Keratinocyte (primary cell): ENCODE results near the gene SCUBE1. TPM values are rescaled to one million over a fixed set of nuclear protein-coding genes. Genes with fewer than 3 reads are reported as not detected.

Experiments used
- DNase-seq: peaks from one replicate; pipeline ENCODE4 v3.0.0-alpha.2; 2011; ENCODE audit warnings: low read depth, missing footprints, low spot score
- FAIRE-seq: peaks from 2 replicates; lab custom pipeline; 2011; peaks lifted over from hg19 to GRCh38; lab: Jason Lieb, UNC
- H2AFZ ChIP-seq: 2 replicates; pipeline ENCODE4 v1.6.0; 2012; ENCODE audit warnings: low read length, control low read depth, inconsistent platforms; ENCODE audit not compliant: control insufficient read depth
- H3K27ac ChIP-seq: 2 replicates; pipeline ENCODE4 v1.5.1; 2011; ENCODE audit warnings: low read length; ENCODE audit not compliant: control insufficient read depth, insufficient read depth
- H3K27me3 ChIP-seq: 3 replicates; pipeline ENCODE4 v1.6.0; 2011; ENCODE audit warnings: low read length; ENCODE audit not compliant: control insufficient read depth, insufficient read depth; ENCODE audit errors: extremely low read depth
- H3K36me3 ChIP-seq, 2 experiments: 2 replicates in 1 of 2; 3 replicates in 1 of 2; pipeline ENCODE4 v1.5.1; 2011; ENCODE audit warnings: low read length in 2 of 2, mild to moderate bottlenecking in 1 of 2; ENCODE audit not compliant: control insufficient read depth in 2 of 2, insufficient read depth in 2 of 2; ENCODE audit errors: extremely low read depth in 1 of 2
- H3K4me1 ChIP-seq: 3 replicates; pipeline ENCODE4 v1.5.1; 2011; ENCODE audit warnings: low read length; ENCODE audit not compliant: control insufficient read depth, insufficient read depth; ENCODE audit errors: extremely low read depth
- H3K4me2 ChIP-seq: 3 replicates; pipeline ENCODE4 v1.6.0; 2011; ENCODE audit warnings: low read depth, low read length; ENCODE audit not compliant: control insufficient read depth, insufficient read depth; ENCODE audit errors: extremely low read depth
- H3K4me3 ChIP-seq, 3 experiments: fragments of 200-600 bp in 1 of 3; sonication (generic) in 1 of 3; 2 replicates in 2 of 3; 3 replicates in 1 of 3; pipeline ENCODE4 v1.5.1; 2011 to 2016; ENCODE audit warnings: low read length in 3 of 3, mild to moderate bottlenecking in 3 of 3, control low read depth in 2 of 3, inconsistent platforms in 1 of 3, low read depth in 1 of 3, mixed read lengths in 1 of 3, mixed run types in 1 of 3, moderate library complexity in 1 of 3; ENCODE audit not compliant: control insufficient read depth in 2 of 3, insufficient read depth in 2 of 3; ENCODE audit errors: extremely low read depth in 1 of 3
- H3K79me2 ChIP-seq: 2 replicates; pipeline ENCODE4 v1.6.0; 2012; ENCODE audit warnings: low read length; ENCODE audit not compliant: control insufficient read depth, insufficient read depth
- H3K9ac ChIP-seq: 3 replicates; pipeline ENCODE4 v1.6.0; 2011; ENCODE audit warnings: low read length; ENCODE audit not compliant: control insufficient read depth, insufficient read depth; ENCODE audit errors: extremely low read depth
- H3K9me1 ChIP-seq: 3 replicates; pipeline ENCODE4 v1.6.0; 2011; ENCODE audit warnings: low read length; ENCODE audit not compliant: control insufficient read depth, insufficient read depth; ENCODE audit errors: extremely low read depth
- H3K9me3 ChIP-seq: 2 replicates; pipeline ENCODE4 v1.5.1; 2012; ENCODE audit warnings: low read depth, low read length; ENCODE audit not compliant: control insufficient read depth
- H4K20me1 ChIP-seq: 3 replicates; pipeline ENCODE4 v1.6.0; 2011; ENCODE audit warnings: low read length; ENCODE audit not compliant: control insufficient read depth, insufficient read depth; ENCODE audit errors: extremely low read depth
- EZH2 ChIP-seq: IDR thresholded peaks from one replicate; pipeline ENCODE4 v1.6.1; 2012; ENCODE audit warnings: inconsistent platforms, mild to moderate bottlenecking, low read length, moderate library complexity
- dilution Hi-C: fragments of 300-500 bp; cut with MboI; formaldehyde crosslinking; loops from one replicate; pipeline ENCODE4 v1.7.0; 2020; ENCODE audit warnings: low sequenced_read_pairs; ENCODE audit not compliant: extremely low pct_ligation_motif_present
- polyA plus RNA-seq, 5 experiments: library from polyadenylated mRNA; depleted of rRNA in 3 of 5; stranded (reverse) in 3 of 5; stranded (forward) in 1 of 5; unstranded in 1 of 5; fragments of >200 nt; gene quantifications; 1 replicate in 1 of 5; 2 replicates in 3 of 5; 3 replicates in 1 of 5; pipeline versions ENCODE4 v1.2.1 to v1.2.3, GENCODE V29; 2011 to 2012; ENCODE audit warnings: missing spikeins in 2 of 5, low read depth in 1 of 5, low replicate concordance in 1 of 5
- TF ChIP-seq, protein P1 (sequence below), 3 experiments: IDR thresholded peaks in 1 of 3; conservative IDR thresholded peaks in 1 of 3; optimal IDR thresholded peaks in 1 of 3; 2 replicates in 2 of 3; 3 replicates in 1 of 3; pipeline versions ENCODE3 to v1.5.1; 2011; ENCODE audit warnings: low read length in 3 of 3, mild to moderate bottlenecking in 3 of 3, moderate library complexity in 2 of 3, control low read depth in 1 of 3, inconsistent platforms in 1 of 3; ENCODE audit not compliant: insufficient read depth in 2 of 3; ENCODE audit errors: extremely low read depth in 1 of 3

SCUBE1 gene
- polyA plus RNA-seq, 1 donor (not counting 4 experiments of a cell fraction or from before 2014, with no cell fraction given): not detected

- dilution Hi-C loops: no loop called here
- Histone ChIP-seq H3K4me1 (no peaks in the 10 kb centered on the region), H3K36me3 (no peaks in the 10 kb centered on the region), H3K4me3 (no peak overlapping the region), H3K4me2 (no peak overlapping the region), H4K20me1 (no peaks in the 10 kb centered on the region), H3K9ac (no peak overlapping the region), H2AFZ (no peak overlapping the region), H3K27ac (no peak overlapping the region), H3K27me3 (peaks cover 6% of the 10 kb centered on the region), H3K9me3 (no peaks in the 10 kb centered on the region), H3K9me1 (no peaks in the 10 kb centered on the region), H3K79me2 (no peaks in the 10 kb centered on the region)
- no peak for DNase-seq
- FAIRE-seq: no peak
- TF ChIP-seq, protein P1, sequence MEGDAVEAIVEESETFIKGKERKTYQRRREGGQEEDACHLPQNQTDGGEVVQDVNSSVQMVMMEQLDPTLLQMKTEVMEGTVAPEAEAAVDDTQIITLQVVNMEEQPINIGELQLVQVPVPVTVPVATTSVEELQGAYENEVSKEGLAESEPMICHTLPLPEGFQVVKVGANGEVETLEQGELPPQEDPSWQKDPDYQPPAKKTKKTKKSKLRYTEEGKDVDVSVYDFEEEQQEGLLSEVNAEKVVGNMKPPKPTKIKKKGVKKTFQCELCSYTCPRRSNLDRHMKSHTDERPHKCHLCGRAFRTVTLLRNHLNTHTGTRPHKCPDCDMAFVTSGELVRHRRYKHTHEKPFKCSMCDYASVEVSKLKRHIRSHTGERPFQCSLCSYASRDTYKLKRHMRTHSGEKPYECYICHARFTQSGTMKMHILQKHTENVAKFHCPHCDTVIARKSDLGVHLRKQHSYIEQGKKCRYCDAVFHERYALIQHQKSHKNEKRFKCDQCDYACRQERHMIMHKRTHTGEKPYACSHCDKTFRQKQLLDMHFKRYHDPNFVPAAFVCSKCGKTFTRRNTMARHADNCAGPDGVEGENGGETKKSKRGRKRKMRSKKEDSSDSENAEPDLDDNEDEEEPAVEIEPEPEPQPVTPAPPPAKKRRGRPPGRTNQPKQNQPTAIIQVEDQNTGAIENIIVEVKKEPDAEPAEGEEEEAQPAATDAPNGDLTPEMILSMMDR (optimal IDR thresholded peaks at IDR 0.05 in 1 of 3, IDR thresholded peaks at IDR 0.05 in 1 of 3, conservative IDR thresholded peaks at IDR 0.05 in 1 of 3; ENCODE audit: extremely low read depth in 1 of 3, insufficient read depth in 2 of 3, low read length in 3 of 3): no peak
- no peak for TF ChIP-seq EZH2
Measured at GRCh38 chr22:43274595-43275240, 68.5 kb downstream of the SCUBE1 start.

DNA sequence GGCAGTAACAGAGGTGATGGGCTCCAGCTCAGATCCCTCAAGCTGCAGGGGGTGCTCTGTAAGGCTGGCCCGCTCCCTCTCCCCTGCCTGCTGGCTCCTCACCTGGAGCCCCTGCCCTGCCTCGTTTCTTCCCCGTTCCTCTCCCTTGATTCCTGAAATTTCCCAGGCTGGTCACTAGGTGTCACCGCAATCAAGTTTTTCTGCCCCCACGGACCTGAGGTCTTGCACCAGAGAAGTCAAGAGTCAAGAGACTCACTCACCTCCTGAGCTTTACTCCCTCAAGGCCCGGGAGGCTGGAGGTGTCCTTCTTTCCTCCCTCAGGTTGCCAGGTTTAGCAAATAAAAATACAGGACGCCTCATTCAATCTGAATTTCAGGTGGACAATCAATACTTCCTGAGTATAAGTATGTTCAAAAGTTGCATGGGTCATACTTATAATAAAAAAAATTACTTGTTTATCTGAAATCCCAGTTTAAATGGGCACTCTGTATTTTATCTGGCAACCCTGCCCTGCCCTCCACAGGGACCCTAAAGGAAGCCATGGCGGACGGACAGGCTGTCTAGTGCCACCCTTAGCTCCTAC, 69.2 kb downstream of the SCUBE1 start:
- no peaks in the 10 kb centered on the region for H4K20me1 ChIP-seq
- TF ChIP-seq EZH2: no peak
- TF ChIP-seq, protein P1 (optimal IDR thresholded peaks at IDR 0.05 in 1 of 3, IDR thresholded peaks at IDR 0.05 in 1 of 3, conservative IDR thresholded peaks at IDR 0.05 in 1 of 3; ENCODE audit: extremely low read depth in 1 of 3, insufficient read depth in 2 of 3, low read length in 3 of 3): peak; percentile 67 to 77 (median 77)
- DNase-seq (peak; percentile 15), FAIRE-seq (peak; percentile 67)
- no peaks in the 10 kb centered on the region for H3K36me3 ChIP-seq
- H3K4me3 ChIP-seq: no peak overlapping the region
- no peaks in the 10 kb centered on the region for H3K4me1 ChIP-seq
- H3K9ac ChIP-seq: no peak overlapping the region
- no peaks in the 10 kb centered on the region for H3K79me2 ChIP-seq
- H3K9me3 ChIP-seq: no peaks in the 10 kb centered on the region
- no peak overlapping the region for H2AFZ ChIP-seq
- no peak overlapping the region for H3K4me2 ChIP-seq
- dilution Hi-C loops: no loop called here
- H3K27ac ChIP-seq: no peak overlapping the region
- H3K9me1 ChIP-seq: no peaks in the 10 kb centered on the region
- H3K27me3 ChIP-seq: peaks cover 11% of the 10 kb centered on the region
